Hematopoietic multipotent progenitor cell treated with erythropoietin and hydrocortisone succinate and interleukin-3 and kit ligand, for 17 days (in vitro differentiated cells): ENCODE data around the gene GGT5.
"Not testable (repeated sequence)": the region's sequence is repeated elsewhere in the genome, so short reads cannot be mapped to it uniquely, and the experiment has no call there.

ENCODE experiments used
- DNase-seq: peaks from one replicate; pipeline ENCODE4 v3.0.0-alpha.2; 2015; ENCODE audit warnings: low spot score

The GGT5 gene

DNA sequence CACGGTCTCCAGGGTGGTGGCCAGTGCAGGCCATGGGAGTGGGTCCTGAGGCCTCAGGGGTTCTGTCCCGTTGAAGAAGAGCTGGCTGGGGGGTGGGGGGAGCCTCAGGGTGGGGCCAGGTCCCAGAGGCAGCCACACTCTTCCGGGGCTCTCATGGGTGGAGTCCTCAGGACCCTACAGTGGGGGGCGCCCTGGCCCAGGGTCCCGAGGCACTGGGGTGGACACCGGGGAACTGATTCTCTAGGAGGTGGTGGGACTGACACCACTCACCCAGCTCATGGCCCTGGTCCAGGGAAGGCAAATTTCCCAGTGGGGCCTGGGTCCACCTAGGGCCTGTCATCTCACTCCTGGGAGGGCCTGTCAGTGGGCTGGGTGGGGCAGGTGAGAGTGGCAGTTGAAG lies 12.8 kb downstream of the GGT5 start:
- no peak for DNase-seq

DNA sequence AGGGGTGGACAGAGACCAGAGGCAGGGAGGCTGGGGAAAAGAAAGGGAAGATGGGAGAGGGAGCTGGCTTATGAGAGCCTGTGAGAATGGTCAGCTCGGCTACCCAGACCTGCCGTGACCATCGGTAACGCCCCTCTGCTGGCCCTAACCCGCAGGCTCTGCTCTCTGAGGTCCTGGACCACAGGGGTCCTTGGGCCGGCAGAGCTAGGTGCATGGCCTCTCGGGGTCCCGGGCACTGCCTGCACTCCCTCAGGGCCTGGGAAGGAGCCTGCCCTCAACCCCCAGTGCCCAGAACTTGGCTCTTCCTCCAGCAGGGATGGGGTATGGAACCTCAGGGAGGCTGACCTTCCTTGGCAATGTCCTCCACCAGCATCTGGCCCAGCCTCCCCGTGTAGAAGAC lies 13.2 kb downstream of the GGT5 start:
- no peak for DNase-seq

DNA sequence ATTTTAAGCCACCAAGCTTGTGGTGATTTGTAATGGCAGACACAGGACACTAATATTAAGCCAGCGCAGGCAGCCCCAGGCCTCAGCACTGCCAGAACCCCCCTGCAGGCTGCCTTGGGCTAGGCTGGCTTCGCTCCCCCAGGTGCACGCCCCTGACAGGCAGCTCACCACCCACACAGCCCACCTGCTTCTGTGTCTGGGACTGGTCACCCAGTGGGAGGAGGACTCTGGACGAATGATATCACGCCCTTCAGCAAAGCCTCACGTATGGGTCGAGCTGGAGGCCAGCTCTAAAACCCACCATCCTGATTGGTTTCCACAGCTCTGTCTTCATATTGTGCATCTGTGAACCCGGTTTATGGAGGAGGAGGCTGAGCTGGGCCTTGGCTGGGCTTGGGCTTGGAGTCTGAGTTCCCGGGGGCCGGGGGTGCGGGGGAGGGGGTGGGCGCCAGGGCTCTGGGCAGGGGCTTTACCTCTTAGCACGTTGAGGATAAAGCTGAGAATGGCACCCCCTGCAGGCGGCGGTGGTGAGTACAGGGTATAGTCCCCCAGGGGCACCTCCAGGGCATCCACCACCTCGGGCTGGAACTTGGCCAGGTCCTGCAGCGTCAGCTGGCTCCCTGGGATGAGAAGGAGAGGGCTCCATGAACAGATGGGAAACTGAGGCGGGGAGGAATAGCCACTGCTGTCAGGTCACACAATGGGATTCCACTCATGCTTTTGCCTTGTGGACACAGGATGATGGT lies 13.8 kb downstream of the GGT5 start:
- DNase-seq = peak; percentile 48

DNA sequence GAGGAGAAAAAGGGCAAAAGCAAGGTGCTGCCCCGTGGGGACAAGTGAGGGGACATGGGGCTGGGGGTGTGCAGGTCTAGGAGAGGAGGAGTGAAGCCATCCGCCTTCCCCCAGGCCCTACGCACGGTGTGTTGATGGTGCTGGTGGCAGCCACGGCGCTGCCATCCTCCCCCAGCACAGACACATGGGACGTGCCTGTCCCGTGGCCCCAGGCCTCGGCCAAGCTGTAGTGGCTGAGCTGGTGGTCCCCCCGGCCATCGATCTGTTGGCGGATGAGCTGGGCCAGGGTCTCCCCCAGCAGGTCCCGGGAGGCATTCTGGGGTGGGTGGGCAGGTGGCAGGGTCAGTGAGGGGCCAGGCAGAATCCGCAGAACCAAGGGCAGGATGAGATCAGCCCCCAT lies 18.9 kb downstream of the GGT5 start:
- DNase-seq = no peak

DNA sequence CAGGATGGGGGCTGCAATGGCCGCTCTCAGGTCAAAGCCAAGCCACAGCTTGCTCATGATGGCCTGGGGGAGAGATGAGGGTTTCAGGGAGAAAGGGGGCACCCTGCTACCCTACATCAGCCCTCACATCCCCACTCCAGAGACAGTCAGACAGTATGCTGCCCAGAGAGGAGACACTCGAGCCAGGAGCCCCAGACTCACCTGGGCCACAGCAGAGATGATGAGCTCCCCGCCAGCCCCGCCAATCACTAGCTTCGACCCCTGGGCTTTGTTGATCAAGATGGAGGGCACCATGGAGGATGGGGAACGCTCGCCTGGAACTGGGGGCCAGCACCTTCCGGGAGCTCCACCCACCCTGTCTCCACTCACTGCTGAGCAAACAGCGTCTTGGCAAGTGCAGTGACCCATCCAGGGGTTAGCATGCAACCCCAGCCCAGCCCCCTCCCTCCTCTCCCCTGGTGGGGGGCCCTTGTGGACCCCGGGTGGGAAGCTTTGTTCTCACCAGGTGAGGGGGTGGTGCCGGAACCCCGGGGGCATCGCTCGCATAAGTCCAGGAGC lies 19.8 kb downstream of the GGT5 start:
- no peak for DNase-seq

DNA sequence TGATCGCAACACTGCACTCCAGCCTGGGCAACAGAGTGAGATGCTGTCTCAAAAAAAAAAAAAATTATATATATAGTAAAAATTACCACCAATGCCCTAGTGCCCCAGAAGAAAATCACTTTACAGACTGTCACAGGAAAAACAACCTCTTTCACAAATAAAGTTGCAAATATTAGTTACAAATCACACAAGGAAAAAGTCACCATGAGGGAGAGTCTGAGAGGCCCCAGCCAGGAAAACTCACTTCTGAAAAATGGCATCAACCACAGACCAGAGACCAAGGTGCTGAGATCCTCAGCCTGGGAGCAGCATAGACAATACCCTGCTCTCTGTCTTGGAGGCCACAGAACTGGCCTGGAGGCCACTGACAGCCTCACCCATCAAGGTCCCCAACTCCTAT lies 20.4 kb downstream of the GGT5 start:
- no peak for DNase-seq

DNA sequence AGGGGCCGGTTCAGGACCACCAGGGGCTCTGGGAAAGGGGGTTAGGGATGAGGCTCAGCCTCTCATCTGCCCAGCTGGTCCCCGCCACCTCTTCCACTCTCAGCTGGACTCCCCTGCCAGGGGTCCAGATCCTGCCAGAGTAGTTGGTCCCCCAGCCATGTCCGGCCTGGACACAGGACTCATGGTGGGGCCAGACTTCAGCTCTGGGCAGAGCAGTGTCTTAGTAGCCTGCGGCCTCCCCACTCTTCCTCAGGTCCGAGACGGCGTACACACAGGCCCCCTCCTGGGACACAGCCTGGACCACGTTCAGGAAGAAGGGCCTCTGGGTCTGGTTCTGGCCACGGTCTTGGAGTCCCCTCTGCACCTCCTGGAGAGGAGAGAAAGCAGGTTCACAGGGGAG lies 25.1 kb downstream of the GGT5 start:
- no peak for DNase-seq

DNA sequence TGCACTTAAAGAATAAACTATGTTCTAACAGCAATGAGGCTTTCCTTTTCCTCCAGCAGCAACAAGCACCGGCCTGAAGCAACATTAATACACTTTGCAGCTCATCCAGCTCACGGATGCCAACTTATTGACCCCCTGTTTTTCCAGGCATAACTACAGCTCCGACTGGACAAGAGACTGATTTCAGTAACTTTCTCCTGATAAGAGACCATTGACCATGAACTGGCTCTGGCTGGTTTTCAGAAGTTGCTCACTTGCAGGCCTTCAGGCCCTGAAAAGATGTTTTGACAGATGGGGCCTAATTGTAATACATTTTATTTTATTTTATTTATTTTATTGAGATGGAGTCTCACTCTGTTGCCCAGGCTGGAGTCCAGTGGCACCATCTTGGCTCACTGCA lies 27.5 kb downstream of the GGT5 start:
- DNase-seq = no peak

DNA sequence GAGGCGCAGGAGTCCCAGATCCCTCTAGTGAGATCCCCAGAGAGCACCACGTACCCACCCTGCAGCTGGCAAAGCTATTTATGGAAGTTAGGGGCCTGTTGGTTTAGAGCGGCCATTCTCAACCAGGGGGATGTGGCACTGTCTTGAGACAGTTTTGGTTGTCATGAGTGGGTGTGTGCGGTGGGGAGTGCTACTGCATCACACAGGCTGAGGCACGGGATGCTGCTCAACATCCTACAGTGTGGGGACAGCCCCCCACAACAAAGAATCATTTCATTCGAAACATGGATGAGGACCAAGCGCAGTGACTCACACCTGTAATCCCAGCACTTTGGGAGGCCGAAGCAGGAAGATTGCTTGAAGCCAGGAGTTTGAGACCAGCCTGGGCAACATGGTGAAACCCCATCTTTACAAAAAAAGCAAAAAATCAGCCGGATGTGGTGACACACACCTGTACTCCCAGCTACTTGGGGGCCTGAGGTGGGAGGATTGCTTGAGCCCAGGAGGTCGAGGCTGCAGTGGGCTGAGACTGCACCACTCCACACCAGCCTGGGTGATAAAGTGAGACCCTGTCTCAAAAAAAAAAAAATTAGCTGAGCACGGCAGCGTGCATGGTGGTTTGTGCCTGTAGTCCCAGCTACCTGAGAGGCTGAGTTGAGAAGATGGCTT lies 28.2 kb downstream of the GGT5 start:
- no peak for DNase-seq

DNA sequence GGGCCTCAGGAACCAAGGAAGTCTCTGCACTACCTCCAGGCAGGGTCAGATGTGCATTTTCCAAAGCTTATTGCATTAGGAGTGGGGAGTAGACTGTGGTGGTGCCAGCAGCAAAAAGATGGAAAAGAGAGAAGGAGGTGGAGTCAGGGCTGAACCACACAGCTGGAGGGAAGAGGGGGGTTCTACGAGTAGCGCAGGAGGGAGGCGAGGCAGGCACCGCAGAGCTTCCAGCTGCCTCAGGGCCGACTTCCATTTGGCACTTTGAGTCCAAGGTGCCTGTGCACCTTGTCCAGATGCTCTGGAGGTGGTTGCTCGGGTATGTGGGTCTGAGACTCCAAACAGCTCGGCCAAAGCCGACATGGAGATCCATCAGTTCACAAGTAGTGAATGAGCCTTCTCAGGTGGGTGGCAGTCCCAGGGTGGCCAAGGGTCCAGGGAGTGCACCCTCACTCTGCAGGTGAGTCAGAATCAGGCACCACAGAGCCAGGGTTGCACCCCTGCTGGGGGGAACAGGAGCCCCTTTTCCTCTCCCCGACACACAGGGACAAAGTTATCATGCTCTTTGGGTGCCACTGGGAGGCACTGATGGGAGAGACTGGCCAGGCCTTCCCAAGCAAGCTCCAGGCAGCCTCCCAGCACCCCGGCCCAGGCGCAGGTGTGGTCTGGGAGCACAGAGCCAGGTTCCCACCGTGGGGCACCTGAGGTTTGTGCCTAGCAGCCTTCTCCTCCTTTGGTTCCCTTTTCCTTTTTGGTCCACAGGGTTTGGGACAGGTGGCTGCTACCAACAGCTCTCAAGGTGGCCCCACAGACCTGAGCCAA lies 30.2 kb downstream of the GGT5 start:
- no peak for DNase-seq

DNA sequence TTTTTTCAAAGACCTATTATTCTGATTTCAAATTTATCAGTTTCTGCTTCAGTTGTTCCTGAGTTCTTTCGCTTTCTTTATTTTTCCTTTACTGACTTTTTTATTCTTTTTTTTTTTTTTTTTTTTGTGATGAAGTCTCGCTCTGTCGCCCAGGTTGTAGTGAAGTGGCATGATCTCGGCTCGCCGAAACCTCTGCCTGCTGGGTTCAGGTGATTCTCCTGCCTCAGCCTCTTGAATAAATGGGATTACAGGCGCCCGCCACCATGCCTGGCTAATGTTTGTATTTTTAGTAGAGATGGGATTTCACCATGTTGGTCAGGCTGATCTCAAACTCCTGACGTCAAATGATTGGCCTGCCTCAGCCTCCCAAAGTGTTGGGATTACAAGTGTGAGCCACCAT lies 31.8 kb downstream of the GGT5 start:
- not testable (repeated sequence) for DNase-seq

DNA sequence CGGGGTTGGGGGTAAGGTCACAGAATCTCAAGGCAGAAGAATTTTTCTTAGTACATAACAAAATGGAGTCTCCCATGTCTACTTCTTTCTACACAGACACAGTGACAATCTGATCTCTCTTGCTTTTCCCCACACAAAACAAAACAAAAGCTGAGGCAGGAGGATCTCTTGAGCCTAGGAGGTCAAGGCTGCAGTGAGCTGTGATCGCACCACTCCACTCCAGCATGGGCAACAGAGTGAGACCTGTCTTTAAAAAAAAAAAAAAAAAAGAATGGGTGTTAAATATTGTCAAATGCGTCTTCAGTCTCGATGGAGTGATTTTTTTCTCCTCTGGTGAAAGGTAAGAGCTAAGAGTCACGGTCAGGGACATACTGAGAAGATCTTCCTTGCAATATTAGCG lies 33.2 kb downstream of the GGT5 start:
- DNase-seq = not testable (repeated sequence)

DNA sequence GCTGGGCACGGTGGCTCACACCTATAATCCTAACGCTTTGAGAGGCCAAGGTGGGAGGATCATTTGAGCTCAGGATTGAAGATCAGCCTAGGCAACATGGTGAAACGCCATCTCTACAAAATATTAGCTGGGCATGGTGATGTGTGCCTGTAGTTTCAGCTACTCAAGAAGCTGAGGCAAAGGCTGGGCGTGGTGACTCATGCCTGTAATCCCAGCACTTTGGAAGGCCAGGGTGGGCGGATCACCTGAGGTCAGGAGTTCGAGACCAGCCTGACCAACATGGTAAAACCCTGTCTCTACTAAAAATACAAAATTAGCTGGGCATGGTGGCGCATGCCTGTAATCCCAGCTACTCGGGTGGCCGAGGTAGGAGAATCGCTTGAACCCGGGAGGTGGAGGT lies 34.5 kb downstream of the GGT5 start:
- not testable (repeated sequence) for DNase-seq

DNA sequence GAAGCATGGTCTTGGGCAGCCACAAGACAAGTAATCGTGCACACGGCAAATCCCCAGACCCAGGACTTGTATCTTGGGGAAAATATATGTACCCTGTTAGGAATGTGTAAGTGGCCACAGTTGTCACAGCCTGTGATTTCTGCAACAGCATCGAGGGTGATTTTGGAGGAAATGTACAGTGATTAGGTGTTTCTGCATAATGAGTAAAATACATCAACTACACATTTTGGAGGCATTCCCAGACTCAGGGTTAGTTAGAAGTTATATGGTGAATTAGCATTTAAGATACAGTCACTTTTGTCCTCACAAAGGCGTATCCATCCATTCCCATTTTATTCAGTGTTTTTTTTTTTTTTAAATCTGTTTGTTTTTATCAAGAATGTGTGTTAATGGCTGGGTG lies 35.2 kb downstream of the GGT5 start:
- no peak for DNase-seq

DNA sequence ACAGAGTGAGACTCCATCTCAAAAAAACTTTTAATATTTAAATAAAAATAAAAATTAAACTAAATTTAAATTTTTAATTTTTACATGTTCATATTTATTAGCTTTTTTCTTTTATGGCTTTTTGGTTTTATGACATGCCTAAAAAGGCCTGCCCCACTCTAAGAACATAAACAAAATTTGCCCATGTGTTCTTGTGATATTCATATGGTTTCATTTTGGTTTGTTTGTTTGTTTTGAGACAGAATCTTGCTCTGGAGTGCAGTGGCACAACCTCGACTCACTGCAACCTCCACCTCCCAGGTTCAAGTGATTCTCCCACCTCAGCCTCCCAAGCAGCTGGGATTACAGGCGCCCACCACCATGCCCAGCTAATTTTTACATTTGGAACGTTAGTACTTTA lies 35.9 kb downstream of the GGT5 start:
- DNase-seq = no peak

DNA sequence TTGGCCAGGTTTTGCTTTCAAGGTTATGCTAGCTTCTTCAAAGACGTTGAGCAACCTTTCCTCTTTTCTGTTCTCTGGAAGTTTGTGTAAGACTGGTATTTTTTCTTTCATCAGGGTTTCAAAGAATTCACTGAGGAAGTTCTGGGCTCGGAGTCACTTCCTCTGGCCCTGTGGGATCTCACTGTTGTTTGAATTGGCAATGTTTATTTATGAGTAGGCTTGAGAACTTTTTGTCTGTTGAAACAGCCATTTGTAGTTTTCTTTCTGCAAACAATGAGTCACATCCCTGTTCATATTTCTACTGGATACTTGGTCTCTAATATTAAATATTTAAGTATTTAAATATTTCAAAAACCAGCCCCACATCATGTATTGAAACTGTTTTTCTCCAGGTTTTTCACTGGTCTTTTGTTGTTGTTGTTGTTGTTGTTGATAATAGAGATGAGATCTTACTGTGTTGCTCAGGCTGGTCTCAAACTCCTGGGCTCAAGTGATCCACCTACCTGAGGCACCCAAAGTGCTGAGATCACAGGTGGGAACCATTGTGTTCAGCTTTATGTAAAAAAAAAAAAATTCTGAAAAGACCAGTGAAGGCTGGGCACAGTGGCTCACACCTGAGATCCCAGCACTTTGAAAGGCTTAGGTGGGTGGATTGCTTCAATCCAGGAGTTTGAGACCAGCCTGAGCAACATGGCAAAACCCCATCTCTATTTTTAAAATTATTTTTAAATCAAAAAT lies 36.7 kb downstream of the GGT5 start:
- no peak for DNase-seq

DNA sequence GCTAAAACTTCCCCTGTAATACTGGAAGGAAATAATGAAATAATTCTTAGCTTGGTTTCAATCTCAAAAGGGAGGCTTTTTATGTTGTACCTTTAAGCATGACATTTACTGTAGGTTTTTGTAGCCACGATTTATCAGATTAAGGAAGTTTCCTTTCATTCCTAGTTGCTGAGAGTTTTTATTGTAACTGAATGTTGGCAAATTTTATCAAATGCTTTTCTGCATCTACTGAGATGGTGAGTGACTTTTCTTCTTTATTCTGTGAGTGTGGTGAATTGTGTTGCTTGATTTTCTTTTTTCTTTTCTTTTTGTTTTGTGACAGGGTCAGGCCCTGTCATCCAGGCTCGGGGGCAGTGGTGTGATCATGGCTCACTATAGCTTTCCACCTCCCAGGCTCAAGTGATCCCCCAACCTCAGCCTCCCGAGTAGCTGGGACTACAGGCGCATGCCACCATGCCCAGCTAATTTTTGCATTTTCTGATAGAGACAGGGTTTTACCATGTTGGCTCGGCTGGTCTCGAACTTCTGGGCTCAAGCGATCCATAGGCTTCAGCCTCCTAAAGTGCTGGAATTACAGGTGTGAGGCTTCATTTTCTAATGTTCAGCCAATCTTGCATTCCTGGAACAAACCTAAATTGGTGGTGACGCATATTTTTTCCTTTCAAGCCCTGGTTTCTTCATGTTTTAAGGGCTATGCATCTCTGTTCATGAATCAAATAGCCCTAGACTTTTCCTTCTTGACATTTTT lies 37.4 kb downstream of the GGT5 start:
- DNase-seq = no peak

DNA sequence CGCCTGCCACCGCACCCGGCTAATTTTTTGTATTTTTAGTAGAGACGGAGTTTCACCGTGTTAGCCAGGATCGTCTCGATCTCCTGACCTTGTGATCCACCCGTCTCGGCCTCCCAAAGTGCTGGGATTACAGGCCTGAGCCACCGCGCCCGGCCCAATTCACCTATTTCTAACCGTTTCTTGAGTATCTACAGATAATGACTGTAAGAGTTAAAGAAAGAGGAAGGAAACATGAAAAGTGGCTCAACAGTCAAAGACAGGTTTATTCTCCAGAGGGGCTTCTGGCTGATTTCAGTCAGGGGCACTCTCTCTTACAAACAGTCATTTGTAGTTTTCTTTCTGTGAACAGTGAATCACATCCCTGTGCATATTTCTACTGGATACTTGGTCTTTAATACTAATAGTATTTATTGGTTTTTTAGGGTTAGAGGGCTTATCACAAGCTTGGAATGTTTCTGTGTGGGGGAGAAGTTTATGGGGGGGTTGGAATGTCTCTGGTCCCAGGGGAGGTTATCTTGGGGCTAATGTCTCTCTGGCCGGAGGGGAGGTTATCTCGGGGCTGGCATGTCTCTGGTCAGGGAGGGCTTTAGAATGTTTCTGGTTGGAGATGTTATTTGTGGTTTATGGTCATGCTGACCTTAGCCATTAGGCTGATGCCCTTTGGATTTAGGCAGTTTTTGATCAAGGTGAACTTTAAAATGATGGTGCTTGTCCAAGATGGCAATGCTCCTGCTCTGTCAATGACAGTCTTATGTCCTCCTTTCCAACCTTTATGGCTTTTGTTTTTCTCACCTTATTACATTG lies 38.2 kb downstream of the GGT5 start:
- not testable (repeated sequence) for DNase-seq

DNA sequence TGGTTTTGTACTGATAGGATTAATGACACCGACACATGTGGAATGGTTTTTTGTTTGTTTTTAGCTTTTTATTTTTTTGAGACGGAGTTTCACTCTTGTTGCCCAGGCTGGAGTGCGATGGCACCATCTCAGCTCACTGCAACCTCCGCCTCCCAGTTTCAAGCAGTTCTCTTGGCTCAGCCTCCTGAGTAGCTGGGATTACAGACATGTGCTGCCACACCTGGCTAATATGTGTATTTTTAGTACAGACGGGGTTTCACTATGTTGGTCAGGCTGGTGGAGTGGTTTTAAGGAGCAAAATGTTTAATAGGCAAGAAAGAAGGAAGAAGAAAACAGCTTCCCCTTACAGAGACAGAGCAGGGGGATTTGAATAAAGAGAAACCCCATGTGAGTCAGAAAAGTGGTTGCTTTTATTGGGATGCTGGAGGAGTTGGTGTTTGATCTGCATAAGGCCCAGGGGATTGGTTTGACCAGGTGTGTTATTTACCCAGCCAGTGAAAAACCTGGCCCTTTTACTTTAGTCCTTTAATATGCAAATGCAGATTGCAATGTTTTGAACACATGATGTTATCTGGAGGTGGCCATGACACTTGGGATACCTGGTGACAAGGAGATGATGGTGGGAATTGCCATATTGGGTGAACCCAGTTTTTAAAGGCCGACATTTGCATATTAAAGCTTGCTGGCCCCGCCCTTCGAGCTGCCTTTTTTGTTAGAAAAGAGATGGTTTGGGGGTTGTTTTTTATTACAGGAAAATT lies 39.3 kb downstream of the GGT5 start:
- DNase-seq = no peak

DNA sequence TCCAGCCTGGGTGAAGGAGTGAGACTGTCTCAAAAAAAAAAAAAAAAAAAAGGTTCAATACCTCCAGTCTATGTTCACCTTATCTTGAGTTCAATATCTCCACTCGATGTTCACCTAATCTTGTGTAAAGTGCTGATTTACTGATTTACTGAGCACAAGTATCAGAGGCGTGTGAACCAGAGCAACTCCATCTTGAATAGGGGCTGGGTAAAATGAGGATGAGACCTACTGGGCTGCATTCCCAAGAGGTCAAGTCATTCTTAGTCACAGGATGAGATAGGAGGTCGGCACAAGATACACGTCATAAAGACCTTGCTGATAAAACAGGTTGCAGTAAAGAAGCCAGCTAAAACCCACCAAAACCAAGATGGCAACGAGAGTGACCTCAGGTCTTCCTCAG lies 41.0 kb downstream of the GGT5 start:
- not testable (repeated sequence) for DNase-seq
